GM21515 (cell line): Measurements from ENCODE around the gene TTC39B.
"Not testable (repeated sequence)": the region's sequence is repeated elsewhere in the genome, so short reads cannot be mapped to it uniquely, and the experiment has no call there.

Source experiments
- ATAC-seq: cut with Tn5 transposase; IDR thresholded peaks from one replicate; pipeline ENCODE4 v1.9.1; 2021; ENCODE audit not compliant: unreplicated experiment

Gene TTC39B

DNA sequence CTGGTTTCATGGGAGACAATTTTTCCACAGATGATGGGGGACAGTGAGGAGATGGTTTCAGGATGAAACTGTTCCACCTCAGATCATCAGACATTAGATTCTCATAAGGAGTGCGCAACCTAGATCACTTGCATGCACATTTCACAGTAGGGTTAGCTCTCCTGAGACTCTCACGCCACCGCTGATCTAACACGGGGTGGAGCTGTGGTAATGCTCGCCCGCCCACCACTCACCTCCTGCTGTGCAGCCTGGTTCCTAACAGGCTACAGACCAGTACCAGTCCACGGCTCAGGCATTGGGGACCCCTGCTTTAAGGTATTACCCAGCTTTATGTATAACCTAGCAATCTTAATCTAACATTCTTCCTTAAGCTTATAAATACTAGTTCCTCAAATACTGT, 35.6 kb downstream of the TTC39B start:
- ATAC-seq = no peak

DNA sequence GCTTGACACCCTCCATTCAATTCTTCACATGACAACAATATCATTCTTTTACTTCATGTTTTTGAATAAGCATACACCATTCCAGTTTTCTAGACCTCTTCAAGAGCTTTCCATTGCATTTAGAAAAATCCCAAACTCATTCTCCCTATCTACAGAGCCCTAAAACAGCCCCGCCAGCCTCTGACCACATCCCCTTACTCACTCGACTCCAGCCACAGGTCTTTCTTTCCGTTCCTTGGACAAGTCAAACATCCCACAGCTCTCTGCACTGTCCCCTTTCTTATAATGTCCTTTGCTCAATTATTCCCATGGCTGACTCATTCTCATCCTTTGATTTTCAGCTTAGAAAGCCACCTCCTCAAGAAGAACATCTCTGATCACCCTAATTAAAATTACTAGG, 38.2 kb downstream of the TTC39B start:
- ATAC-seq = no peak

DNA sequence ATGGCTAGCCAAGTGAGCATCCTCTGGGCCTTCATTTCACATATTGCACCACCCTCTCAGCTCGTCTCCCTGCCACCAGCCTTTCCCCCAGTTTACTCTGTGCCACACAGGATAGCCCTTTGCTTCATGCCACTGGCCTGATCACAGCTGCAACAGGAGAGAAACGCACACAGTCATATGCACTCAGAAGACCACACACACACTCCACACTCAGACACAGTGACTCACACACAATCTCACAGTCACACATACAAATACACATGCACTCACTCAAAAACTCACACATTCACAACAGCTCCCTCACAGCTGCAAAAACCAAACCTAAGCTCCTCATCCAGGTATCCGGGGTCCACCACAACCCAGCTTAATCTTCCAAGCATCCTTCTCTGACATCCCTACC, 38.7 kb downstream of the TTC39B start:
- no peak for ATAC-seq

DNA sequence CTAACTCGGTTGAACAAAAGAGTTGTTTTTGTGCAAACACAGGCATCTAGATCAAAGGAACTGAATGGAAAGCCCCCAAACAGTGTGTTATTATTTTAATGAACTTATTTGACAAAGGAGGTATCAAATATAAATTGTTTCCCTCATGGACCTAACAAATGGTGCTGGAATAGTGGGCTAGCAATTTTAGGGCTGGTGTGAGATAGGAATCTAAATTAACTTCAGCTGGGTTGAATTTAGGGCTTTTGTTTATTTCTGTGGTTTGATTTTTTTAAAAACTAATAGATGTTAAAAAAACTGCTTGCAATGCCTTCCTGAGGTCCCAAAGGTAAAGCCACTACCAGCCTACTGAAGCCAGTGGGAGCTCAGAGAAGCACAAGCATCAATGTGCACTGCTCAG, 42.1 kb downstream of the TTC39B start:
- ATAC-seq = no peak

DNA sequence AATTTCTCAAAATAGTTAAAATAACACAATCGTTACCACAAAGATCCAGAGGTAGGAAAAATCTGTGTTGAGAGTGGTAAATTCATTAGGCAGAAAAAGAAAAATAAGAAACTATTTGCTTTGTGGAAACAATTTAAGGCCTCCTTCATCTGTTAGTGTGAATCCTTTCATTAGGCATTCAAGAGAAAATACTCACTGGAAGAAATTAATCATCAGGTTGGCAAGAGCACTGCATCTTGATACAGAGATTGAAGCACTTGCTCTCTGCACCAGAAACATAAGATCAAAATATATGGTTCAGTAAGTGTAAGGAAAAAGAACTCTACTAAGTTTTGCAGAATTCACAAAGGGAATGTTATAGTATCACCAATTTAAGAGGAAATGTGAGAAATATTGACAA, 44.4 kb downstream of the TTC39B start:
- ATAC-seq = no peak

DNA sequence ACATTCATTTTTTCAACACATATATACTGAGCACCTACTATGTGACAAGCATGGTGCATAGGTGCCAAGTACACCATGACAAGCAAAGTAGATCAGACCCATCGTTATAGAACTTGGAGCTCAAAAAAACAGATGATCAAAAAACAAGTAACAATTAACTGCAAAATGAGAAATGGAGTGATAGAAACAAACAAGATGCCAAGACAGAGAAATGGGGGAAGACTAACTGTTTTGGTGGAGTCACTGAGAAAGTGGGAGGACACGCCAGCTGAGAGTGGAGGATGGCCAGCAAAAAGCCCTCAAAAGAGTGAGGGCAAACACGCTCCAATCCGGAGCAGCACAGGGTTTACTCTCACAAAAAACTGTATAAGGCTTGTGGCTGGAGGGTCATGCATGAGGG, 50.6 kb downstream of the TTC39B start:
- ATAC-seq = no peak

DNA sequence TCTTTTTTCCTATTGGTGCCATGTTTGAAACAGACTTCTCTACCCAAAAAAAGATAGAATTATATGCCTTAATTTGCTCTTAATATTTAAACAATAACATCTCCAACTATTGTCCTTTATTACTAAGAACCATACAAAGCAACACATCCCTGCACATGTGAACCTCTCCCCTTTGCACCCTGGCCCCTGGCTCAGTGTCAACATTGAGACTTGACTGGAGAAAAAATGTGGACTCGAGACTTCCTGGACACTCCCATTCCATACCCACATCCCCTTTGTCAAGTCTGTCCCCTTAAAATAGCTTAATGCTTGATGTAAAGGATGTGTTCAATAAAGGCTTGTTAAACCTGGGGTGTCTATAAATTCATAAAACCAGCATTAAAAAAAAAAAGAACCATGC, 53.2 kb downstream of the TTC39B start:
- ATAC-seq = no peak

DNA sequence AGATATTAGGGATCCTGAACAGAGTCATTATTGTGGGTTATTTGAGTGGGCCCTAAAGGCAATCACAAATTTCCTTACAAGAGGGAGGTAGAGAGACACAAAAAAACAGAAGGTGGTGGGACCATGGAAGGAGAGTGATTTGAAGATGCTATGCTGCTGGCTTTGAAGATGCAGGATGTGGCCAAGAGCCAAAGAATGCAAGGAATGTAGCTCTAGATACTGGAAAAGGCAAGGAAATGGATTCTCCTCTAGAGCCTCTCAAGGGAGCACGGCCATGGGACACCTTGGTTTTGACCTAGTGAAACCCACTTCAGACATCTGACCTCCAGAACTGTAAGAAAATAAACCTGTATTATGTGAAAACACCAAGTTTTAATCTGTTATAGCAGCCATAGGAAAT, 53.8 kb downstream of the TTC39B start:
- no peak for ATAC-seq

DNA sequence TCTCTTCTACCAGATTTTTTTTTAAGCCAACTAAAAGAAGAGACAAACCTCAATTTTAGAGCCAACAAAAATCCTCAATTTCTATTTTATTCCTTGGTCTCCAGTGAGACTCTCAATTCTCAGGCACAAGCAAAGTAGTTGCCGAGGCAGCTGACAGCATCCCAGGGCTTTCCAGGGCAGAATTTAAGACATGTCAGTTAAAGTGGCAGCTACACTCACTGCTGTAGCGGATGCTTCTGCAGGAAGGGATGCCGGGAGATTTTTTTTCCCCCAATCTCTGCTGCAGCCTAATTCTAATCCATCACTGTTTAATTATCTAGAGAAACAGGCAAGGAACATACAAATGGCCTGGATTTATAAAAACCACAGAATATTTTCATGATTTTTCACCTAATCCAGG, 57.0 kb downstream of the TTC39B start:
- ATAC-seq = no peak

DNA sequence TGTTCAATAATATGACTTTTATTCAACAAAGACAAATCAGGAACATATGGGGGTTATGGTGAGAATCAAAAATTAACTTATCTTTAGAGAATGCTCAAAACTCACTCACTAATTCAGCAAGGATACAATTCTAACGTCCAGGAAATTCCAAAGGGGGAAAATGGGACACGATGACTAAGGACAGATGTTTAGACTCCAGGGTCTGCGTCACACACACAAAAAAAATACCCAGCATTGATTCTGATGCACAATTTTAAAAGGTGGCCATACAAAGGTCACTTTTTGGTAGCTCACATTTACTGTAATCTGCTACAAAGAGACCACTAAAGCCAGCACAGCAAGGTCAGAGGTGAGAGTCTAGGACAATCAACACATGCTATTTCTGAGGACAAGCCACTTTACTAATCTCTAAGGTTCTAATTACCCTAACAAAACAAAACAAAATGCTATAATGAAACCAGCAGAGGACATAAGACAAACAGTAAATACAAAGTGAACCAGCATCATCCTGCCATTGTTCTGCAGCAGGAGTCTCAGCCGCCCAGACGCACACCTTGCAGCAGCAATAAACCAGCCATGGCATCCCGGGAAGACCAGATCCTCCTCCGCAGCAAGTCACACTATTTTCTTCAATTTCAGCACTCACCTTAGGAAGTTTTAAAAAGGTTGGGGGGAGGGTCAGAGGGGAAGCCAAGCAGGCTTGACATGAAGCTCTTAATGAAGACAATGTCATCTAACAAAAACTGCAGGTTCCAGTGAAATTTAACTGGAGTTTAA, 57.8 kb downstream of the TTC39B start:
- no peak for ATAC-seq

DNA sequence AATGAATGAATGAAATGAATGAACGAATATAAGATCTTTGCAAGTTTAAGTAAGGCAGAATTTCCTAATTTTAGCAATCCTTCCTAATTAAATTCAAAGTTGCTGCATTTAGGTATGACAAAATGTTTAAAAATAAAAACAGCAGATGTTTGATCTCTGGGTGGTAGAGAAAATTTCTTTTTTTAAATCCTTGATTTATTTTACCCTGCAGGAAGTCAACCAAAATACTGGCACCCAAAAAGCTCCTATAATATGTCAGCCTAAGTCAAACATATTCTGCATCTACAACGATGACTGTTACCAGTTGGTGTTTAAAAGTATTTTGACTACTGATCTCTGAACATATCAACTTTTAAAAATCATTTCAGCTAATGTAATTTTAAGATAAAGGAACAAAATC, 58.4 kb downstream of the TTC39B start:
- no peak for ATAC-seq

DNA sequence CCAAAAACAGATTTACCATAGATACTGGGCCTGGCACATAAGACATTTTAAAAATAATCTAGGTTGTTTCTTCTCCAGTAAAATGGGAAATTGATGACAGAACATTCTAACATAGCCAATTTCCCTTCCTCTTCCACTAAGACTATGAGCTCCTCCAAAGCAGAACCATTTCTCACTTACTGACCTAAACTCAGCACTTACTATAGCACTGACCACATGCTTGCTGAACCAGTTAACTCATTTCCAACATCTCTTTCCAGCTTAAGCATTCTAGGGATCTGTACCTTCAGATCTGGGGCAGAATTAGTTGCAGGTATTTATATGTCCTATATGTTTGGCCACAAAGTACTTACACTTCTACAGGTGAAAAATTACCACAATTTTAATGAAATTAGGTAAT, 58.9 kb downstream of the TTC39B start:
- ATAC-seq = no peak

DNA sequence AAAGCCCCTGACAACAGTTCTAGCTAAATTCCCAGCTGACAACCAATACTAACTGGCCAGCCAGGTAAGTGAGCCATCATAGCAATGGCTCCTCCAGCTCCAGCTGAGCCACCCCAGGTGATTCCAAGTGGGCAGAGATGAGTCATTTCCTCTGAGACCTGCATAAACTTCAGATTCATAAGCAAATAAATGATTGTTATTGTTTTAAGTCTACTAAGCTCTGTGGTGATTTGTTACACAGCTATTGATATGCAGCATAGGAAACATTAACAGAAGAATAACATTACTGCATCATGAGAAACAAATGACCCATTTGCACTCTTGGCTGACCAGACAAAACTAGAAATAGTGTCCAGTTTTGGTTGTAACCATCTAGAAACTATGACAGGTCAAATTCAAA, 60.3 kb downstream of the TTC39B start:
- no peak for ATAC-seq

DNA sequence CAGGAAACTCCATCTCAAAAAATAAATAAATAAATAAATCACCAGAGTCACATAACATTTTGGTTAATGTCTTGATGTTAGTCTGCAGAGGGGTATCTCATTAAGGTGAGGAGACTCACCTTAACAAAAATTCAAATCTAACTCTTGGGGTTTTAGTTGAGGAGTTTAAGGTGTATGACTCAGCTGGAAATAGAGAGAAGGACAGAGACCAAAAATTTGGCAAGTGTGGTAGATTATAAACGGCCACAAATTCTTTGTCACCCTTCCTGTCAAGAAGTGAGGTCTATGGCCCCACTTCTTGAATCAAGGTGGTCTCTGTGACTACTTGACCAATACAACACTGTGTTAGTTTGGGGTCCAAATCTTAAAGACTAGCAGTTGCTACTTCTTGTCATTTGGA, 60.8 kb downstream of the TTC39B start:
- no peak for ATAC-seq

DNA sequence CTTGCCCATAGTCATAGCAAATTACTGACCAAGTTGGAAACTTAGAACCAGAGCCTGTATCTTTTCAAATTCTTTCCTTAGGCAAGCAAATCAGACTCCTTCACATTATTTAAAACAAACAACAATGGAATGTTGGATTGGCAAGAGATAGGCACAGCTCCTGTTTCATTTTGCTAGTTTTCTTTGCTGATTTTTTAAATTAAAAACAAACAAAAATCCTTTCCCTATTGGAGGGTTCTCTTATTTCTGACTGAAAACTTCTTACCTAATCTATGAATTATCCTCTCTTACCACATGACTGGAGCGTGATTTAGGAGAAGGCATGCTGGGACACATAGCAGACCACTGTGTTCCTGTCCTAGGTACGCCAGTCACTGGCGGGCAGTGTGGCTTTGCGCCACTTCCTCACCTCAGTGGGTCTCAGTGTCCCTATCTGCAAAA, 63.0 kb downstream of the TTC39B start:
- no peak for ATAC-seq

DNA sequence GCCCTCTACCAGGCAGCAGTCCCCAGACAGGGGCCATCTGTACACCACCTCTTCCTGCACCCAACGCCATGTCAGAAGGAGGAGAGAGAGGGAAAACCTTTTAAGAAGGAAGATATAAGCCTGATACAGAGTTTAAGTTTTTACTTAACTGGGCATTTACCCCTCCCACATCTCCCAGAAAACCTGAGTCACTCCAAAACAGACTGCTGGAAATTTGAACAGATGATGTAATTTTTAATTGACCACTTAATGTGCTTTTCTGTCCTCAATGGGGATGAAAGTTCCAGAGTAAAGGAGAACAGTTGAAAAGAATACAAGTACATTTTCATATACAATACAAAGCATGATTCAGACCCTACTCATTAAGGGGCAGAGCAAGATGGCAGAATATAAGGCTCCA, 63.9 kb downstream of the TTC39B start:
- no peak for ATAC-seq

DNA sequence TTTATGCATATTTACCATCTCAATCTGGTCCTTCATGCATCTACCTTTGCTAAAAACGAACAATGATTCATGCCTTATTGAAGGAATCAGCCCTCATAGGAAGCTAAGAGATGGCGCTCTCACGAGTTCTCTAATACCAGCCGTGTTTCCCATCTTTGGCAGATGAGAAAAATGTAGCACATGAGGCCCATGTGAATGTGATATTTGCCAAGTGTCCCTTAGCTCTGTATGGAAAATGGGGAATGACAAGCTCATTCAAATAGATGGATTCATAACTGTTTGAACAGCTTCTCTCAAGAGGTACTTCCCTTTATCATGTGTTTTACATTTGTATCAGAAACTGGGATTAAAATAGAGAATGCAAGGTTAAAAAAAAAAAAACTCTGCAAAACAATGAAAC, 66.1 kb downstream of the TTC39B start:
- ATAC-seq = no peak

DNA sequence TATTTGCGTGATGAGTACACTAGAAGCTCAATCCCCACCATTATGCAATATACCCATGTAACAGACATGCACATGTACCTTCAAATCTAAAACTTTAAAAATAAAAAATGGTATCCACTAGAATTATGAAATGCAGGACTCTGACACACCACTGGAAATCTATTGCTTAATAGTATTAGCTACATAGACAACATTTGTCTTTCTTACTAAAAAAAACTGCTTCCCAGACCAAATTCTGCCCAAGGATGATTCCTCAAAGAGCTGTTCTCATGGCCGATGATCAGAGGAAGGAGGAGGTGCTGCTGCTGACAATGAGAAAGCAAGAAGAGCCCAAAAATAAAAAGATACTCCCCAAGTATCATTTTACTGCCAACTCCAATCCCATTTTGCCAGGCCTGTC, 67.2 kb downstream of the TTC39B start:
- ATAC-seq = no peak

DNA sequence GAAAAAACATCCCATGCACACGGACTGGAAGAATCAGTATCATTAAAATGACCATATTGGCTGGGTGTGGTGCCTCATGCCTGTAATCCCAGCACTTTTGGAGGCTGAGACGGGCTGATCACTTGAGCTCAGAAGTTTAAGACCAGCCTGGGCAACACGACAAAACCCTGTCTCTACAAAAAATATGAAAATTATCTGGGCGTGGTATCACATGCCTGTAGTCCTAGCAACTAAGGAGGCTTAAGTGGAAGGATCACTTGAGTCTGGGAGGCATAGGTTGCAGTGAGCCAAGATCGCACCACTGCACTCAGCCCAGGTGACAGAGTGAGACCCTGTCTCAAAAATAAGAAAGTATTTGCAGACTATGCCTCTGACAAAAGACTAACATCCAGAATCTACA, 68.4 kb downstream of the TTC39B start:
- no peak for ATAC-seq

DNA sequence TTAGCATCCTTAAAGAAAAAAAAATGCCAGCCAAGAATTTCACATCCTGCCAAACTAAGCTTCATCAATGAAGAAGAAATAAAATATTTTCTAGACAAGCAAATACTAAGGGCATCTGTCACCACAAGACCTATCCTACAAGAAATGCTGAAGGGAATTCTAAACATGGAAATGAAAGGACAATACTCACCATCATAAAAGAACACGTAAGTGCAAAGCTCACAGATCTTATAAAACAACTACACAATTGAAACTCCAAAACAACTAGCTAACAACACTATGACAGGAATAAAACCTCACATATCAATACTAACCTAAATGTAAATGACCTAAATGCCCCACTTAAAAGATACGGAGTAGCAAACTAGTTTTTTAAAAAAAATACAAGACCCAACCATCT, 71.4 kb downstream of the TTC39B start:
- no peak for ATAC-seq

DNA sequence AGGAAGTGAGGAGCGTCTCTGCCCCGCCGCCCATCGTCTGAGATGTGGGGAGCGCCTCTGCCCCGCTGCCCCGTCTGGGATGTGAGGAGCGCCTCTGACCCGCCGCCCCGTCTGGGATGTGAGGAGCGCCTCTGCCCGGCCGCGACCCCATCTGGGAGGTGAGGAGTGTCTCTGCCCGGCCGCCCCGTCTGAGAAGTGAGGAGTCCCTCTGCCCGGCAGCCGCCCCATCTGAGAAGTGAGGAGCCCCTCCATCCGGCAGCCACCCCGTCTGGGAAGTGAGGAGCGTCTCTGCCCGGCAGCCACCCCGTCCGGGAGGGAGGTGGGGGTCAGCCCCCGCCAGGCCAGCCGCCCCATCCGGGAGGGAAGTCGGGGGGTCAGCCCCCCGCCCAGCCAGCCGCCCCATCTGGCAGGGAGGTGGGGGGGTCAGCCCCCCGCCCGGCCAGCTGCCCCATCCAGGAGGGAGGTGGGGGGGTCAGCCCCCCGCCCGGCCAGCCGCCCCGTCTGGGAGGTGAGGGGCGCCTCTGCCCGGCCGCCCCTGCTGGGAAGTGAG, 73.0 kb downstream of the TTC39B start:
- not testable (repeated sequence) for ATAC-seq

DNA sequence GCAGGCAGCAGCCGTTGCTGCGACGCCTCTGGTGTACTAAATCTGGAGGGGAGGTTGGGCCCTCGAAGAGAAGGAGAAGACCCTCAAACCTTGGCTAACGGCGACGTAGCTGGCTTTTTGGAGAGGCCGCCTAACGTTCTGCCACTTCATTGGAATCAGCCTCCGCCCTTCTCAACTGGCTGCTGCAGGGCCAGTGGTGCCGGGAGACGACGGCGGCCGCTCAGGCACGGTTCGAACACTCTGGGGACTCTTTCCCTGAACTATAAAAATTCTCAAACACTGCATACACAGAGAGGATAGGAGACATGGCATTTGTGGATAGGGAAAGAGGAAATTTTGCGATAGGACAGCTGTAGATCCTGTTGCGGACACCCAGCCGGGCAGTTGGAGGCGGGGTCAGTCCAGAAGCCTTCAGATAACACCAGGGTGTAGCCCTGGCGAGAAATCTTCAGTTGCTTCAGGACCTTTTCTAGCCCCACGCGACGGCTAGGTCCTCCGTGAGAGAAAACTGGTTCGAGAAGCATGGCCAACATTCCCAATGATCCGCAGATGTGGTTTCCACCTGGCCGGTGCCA, 74.2 kb downstream of the TTC39B start:
- ATAC-seq = not testable (repeated sequence)
